K562 (cell line): Measurements from ENCODE around the gene ADCY4. TPM values are rescaled to one million over a fixed set of nuclear protein-coding genes. Genes with fewer than 3 reads are reported as not detected.

Source experiments
- ATAC-seq: fragments of 200-7000 bp; cut with Tn5 transposase; 3 replicates; pipeline ENCODE4 v1.9.1; 2020; ENCODE audit warnings: moderate library complexity
- BruUV-seq: library from RNA; stranded (reverse); fragments of 400-500 nt; replicated peaks from 2 replicates; lab custom pipeline; 2021; lab: Mats Ljungman, UMichigan
- CTCF ChIA-PET: fragments of 300-600 bp; formaldehyde crosslinking; extraction: SDS; loops from one replicate; lab custom pipeline; 2021; ENCODE audit warnings: low intra/inter-chr PET ratio; lab: Yijun Ruan, JAX
- POLR2A ChIA-PET: fragments of 300-600, 350-650 bp; sonication (Branson Sonifier 250); formaldehyde crosslinking; extraction: SDS; loops from one replicate; lab custom pipeline; 2021; ENCODE audit warnings: antibody characterized with exemption, inconsistent platforms; lab: Yijun Ruan, JAX
- DNase-seq, 4 experiments: peaks; one replicate each; pipeline versions ENCODE4 v3.0.0 to v3.0.0-alpha.2; 2011 to 2018; ENCODE audit warnings: low spot score in 3 of 4, mixed read lengths in 3 of 4; ENCODE audit errors: extremely low read depth in 1 of 4
- FAIRE-seq: peaks from 2 replicates; lab custom pipeline; 2011; peaks lifted over from hg19 to GRCh38; lab: Jason Lieb, UNC
- H2AFZ ChIP-seq: 2 replicates; pipeline ENCODE4 v1.6.0; 2011; ENCODE audit warnings: low read depth, low read length, control low read depth, inconsistent platforms
- H3K27ac ChIP-seq: fragments of 200-600 bp; 3 replicates; pipeline ENCODE4 v1.8.0; 2011; ENCODE audit warnings: low read depth, mild to moderate bottlenecking, control low read depth, inconsistent platforms, low read length, moderate library complexity, mixed read lengths; ENCODE audit errors: extremely low read depth
- H3K27me3 ChIP-seq, 2 experiments: fragments of 300-600 bp in 1 of 2; 2 replicates in 1 of 2; 3 replicates in 1 of 2; pipeline versions ENCODE4 v1.6.0 to v1.8.0; 2011; ENCODE audit warnings: inconsistent platforms in 2 of 2, low read length in 2 of 2, mild to moderate bottlenecking in 1 of 2, mixed read lengths in 1 of 2, moderate library complexity in 1 of 2; ENCODE audit not compliant: control insufficient read depth in 2 of 2, insufficient read depth in 2 of 2
- H3K36me3 ChIP-seq: fragments of 300-600 bp; 3 replicates; pipeline ENCODE4 v1.8.0; 2011; ENCODE audit warnings: mild to moderate bottlenecking, low read length, inconsistent platforms; ENCODE audit not compliant: control insufficient read depth, insufficient read depth
- H3K4me1 ChIP-seq, 2 experiments: fragments of 200-600 bp in 1 of 2; replicated peaks in 1 of 2; 2 replicates in 1 of 2; 3 replicates in 1 of 2; pipeline versions ENCODE4 v1.5.1 to v1.8.0; 2011; ENCODE audit warnings: inconsistent platforms in 2 of 2, low read length in 2 of 2, mild to moderate bottlenecking in 1 of 2, mixed read lengths in 1 of 2, moderate library complexity in 1 of 2; ENCODE audit not compliant: control insufficient read depth in 2 of 2, insufficient read depth in 2 of 2
- H3K4me2 ChIP-seq: 2 replicates; pipeline ENCODE4 v1.6.1; 2011; ENCODE audit warnings: low read length, control low read depth, inconsistent platforms, mixed read lengths; ENCODE audit not compliant: insufficient read depth
- H3K4me3 ChIP-seq: fragments of 200-600 bp; sonication (generic), shearing (Covaris generic); 2 replicates; pipeline ENCODE4 v1.5.1; 2016; ENCODE audit warnings: control low read depth, inconsistent platforms
- H3K79me2 ChIP-seq: fragments of 200-600 bp; 3 replicates; pipeline ENCODE4 v1.8.0; 2011; ENCODE audit warnings: low read length, inconsistent platforms; ENCODE audit not compliant: control insufficient read depth, insufficient read depth
- H3K9ac ChIP-seq, 2 experiments: 2 replicates each; pipeline versions ENCODE4 v1.6.0 to v1.6.1; 2011; ENCODE audit warnings: low read depth in 2 of 2, low read length in 2 of 2, control low read depth in 1 of 2, inconsistent platforms in 1 of 2, mild to moderate bottlenecking in 1 of 2, mixed read lengths in 1 of 2; ENCODE audit not compliant: insufficient read depth in 1 of 2
- H3K9me1 ChIP-seq: one replicate; pipeline ENCODE4 v1.6.0; 2011; ENCODE audit warnings: inconsistent platforms, mild to moderate bottlenecking, low read length, moderate library complexity; ENCODE audit not compliant: control insufficient read depth, insufficient read depth
- H3K9me3 ChIP-seq: replicated peaks from 2 replicates; pipeline ENCODE4 v1.5.1; 2011; ENCODE audit warnings: low read depth, low read length, inconsistent platforms; ENCODE audit not compliant: control insufficient read depth, insufficient read depth
- H4K20me1 ChIP-seq: replicated peaks from 2 replicates; pipeline ENCODE4 v1.6.1; 2011; ENCODE audit warnings: low read length, inconsistent platforms, mixed read lengths; ENCODE audit not compliant: control insufficient read depth, insufficient read depth
- CCNT2 ChIP-seq: IDR thresholded peaks from 2 replicates; pipeline ENCODE4 v1.6.1; 2011; ENCODE audit warnings: borderline replicate concordance, low read depth, mild to moderate bottlenecking, moderate library complexity, mixed read lengths, low read length; ENCODE audit not compliant: insufficient read length; ENCODE audit errors: extremely low read depth
- JUN ChIP-seq, 2 experiments: sonication (generic) in 1 of 2; formaldehyde crosslinking in 1 of 2; IDR thresholded peaks; 2 replicates each; pipeline versions ENCODE4 v1.6.1 to v1.8.0; 2012 to 2022; ENCODE audit warnings: borderline replicate concordance in 2 of 2, mild to moderate bottlenecking in 2 of 2, improper control_type of control experiment in 1 of 2, low read depth in 1 of 2, low read length in 1 of 2, missing genetic modification reagents in 1 of 2
- POLR2H ChIP-seq: IDR thresholded peaks from 2 replicates; pipeline ENCODE4 v1.6.1; 2016; ENCODE audit warnings: missing genetic modification characterization, low read depth, mild to moderate bottlenecking, control low read depth, missing compliant biosample characterization, moderate library complexity
- ZNF263 ChIP-seq: sonication (generic); formaldehyde crosslinking; IDR thresholded peaks from 2 replicates; pipeline ENCODE4 v1.8.0; 2022; ENCODE audit warnings: mild to moderate bottlenecking, missing genetic modification reagents, borderline replicate concordance
- WGBS: fragments of 100-300 bp; shearing (Covaris generic); methylation state at CpG from one replicate; pipeline ENCODE4 v1.1.6; 2016; ENCODE audit warnings: low coverage, mixed read lengths; ENCODE audit not compliant: insufficient coverage; ENCODE audit errors: missing lambda C conversion rate; 5-methylcytosine and 5-hydroxymethylcytosine counted together
- in situ Hi-C: fragments of 300-500 bp; cut with MboI; formaldehyde crosslinking; loops from 4 replicates; pipeline ENCODE4 v1.15.0; 2018; ENCODE audit warnings: inconsistent platforms, mixed read lengths
- intact Hi-C: fragments of 100-400 bp; cut with micrococcal nuclease; formaldehyde crosslinking; loops from 2 replicates; pipeline ENCODE4 v1.14.2; 2022
- polyA plus RNA-seq, 8 experiments: library from polyadenylated mRNA; depleted of rRNA in 4 of 8; stranded (reverse) in 5 of 8; unstranded in 3 of 8; fragments of >200 nt; fragmentation: Nextera tagmentation in 2 of 8; fragmentation: Illumina TruSeq in 1 of 8; extraction: Ambion mirVana in 2 of 8; extraction: Trizol in 1 of 8; gene quantifications; 2 replicates each; pipeline versions ENCODE4 v1.2.1 to v1.2.3, GENCODE V29; 2011 to 2014; ENCODE audit warnings: inconsistent platforms in 1 of 8, missing spikeins in 1 of 8
- total RNA-seq, 7 experiments: library from RNA; depleted of rRNA in 6 of 7; stranded (reverse); fragments of >200 nt in 6 of 7; fragmentation: Illumina TruSeq in 2 of 7; extraction: Trizol in 2 of 7; gene quantifications; 2 replicates each; pipeline versions ENCODE4 v1.2.1 to v1.2.3, GENCODE V29; 2011 to 2021; ENCODE audit warnings: low replicate concordance in 1 of 7

ADCY4 gene
- total and polyA plus RNA-seq, 9 of the 15 experiments (the other 6 are each of a cell fraction or from before 2014, with no cell fraction given), result 0.04 to 0.31 (median 0.15) TPM; not detected in 2

- BruUV-seq, result no TSS peak
- no peaks in the 10 kb centered on the region for H3K9me1 ChIP-seq
These were observed 13.5 kb downstream of the ADCY4 start for GRCh38 chr14:24321212-24321975.

More at GRCh38 chr14:24321212-24321975, 13.5 kb downstream of the ADCY4 start:
- H3K27ac ChIP-seq, result no peak overlapping the region
- H4K20me1 ChIP-seq, result no peaks in the 10 kb centered on the region
- no peak for ATAC-seq
- H2AFZ ChIP-seq, result peak overlapping the region; percentile 45
- H3K9me3 ChIP-seq, result no peaks in the 10 kb centered on the region
- no peak overlapping the region for H3K9ac ChIP-seq
- H3K4me2 ChIP-seq, result no peak overlapping the region
- ChIA-PET CTCF (no interaction called here), POLR2A (interaction anchor here (1.4 kb wide), 1 partner anchor 115 kb away, joined by 4 read pairs; no protein-coding TSS in a partner anchor)
- TF ChIP-seq ZNF263 (CRISPR knock-in tag), result no peak
- TF ChIP-seq CCNT2, result no peak
- TF ChIP-seq POLR2H (tag), result no peak
- TF ChIP-seq JUN (IDR thresholded peaks at IDR 0.05; ENCODE audit: borderline replicate concordance, low read depth, low read length), result no peak
- no peak for TF ChIP-seq JUN (CRISPR knock-in tag; IDR thresholded peaks at IDR 0.05; ENCODE audit: borderline replicate concordance)
- no peak for DNase-seq
- peaks cover 11 to 16% of the 10 kb centered on the region in 2 experiments for H3K4me1 ChIP-seq
- no peak overlapping the region for H3K4me3 ChIP-seq
- WGBS, result 44% methylated on average over 8 of the region's 14 CpGs
- intact Hi-C loops, result no loop called here
- no peaks in the 10 kb centered on the region for H3K79me2 ChIP-seq
- in situ Hi-C loops, result no loop called here
- FAIRE-seq, result no peak
- no peaks in the 10 kb centered on the region for H3K27me3 ChIP-seq
- no peaks in the 10 kb centered on the region for H3K36me3 ChIP-seq
